Measurements from ENCODE around the gene PCDH9. TPM values are rescaled to one million over a fixed set of nuclear protein-coding genes. Genes with fewer than 3 reads are reported as not detected.

The PCDH9 gene
- total RNA-seq, 1 donor from 2014 or later, result 64.4 TPM

GRCh38 chr13:67168384-67168783, 61.8 kb downstream of the PCDH9 start:
- FAIRE-seq (no peak), DNase-seq (ENCODE audit: low spot score in 2 of 2) (no peak)

DNA sequence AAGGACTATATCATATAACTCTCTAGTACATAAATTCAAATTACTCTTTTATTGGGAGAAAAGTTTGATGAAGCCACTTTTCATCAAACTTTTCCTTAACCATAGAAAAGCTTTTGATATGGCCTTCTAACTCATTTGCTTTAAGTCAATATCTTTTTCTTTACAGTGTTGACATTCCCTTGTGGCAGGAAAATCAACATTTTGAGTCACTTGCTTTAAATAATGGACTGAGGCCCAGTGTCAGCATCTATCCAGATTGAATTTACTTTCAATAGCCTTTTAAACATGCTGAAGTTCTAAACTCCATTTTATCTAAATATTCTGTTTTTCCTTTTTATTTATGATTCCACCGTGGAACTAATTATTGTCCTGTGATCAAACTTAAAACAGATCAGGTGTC, 62.7 kb downstream of the PCDH9 start:
- FAIRE-seq, result no peak
- no peak for DNase-seq (ENCODE audit: low spot score in 2 of 2)

DNA sequence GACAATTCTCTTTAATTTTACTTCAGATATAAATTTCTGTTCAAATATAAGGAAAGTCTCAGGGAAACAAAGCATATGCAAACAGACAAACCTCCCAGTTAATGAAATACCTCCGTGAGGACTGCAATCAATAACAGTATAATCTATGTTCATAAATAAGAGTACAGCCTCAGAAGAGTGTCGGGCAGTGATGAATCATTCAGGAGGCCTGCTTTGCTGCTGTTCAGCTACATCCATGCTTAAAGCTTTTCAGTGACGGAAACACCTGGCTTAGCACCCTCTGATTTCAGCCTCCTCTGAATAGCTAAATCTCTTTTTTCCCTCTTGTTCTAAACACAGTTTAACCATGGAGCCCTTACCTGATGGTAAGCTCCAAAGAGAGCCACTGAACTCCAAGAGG, 69.0 kb downstream of the PCDH9 start:
- FAIRE-seq (no peak), DNase-seq (ENCODE audit: low spot score in 2 of 2) (no peak)

- FAIRE-seq (no peak), DNase-seq (ENCODE audit: low spot score in 2 of 2) (no peak)
Measured at GRCh38 chr13:67158903-67159302, 71.2 kb downstream of the PCDH9 start.

DNA sequence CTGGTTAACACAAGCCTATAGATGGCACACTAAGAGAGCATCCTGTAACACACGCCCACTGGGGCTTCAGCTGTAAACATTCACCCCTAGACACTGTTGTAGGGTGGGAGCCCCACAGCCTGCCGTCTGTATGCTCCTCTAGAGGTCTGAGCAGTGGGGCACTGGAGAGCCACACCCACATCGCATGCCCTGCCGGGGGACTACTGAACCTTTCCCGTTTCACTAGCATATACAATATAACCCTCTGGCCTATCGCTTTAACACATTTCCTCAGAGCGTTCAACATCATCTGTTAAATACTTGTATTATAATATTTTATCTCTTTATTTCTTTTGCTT, 73.4 kb downstream of the PCDH9 start:
- DNase-seq (ENCODE audit: low spot score in 2 of 2) (no peak), FAIRE-seq (no peak)

GRCh38 chr13:67155898-67156722, 74.0 kb downstream of the PCDH9 start:
- DNase-seq (ENCODE audit: low spot score in 2 of 2), result no peak
- FAIRE-seq, result no peak

GRCh38 chr13:67152085-67152484, 78.1 kb downstream of the PCDH9 start:
- FAIRE-seq, result no peak
- DNase-seq (ENCODE audit: low spot score in 2 of 2), result no peak

DNA sequence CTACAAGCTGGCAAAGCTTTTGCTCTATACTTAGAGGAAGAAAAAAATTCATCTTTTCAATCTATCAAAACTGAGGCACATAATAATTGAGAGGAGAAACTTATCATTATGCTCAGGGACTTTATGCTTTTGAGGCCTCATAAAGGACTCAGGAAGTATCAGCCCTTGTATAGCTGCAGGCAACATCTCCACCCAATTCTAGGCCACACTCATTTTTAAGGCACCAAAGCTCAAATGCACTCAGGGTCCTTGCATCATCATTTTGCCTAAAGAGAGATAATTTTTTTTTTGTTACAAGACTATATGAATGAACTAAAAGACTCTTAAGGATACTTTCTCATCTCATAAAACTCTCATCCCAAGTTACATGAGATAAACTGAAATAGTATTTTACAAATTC, 78.5 kb downstream of the PCDH9 start:
- no peak for FAIRE-seq
- no peak for DNase-seq (ENCODE audit: low spot score in 2 of 2)

- FAIRE-seq, result no peak
- no peak for DNase-seq (ENCODE audit: low spot score in 2 of 2)
Measured at GRCh38 chr13:67150608-67151007, 79.5 kb downstream of the PCDH9 start.

GRCh38 chr13:67148161-67148571, 82.0 kb downstream of the PCDH9 start:
- no peak for FAIRE-seq
- DNase-seq (ENCODE audit: low spot score in 2 of 2), result no peak

- FAIRE-seq (no peak), DNase-seq (ENCODE audit: low spot score in 2 of 2) (no peak)
Measured at GRCh38 chr13:67147342-67148133, 82.6 kb downstream of the PCDH9 start.

GRCh38 chr13:67146523-67147130, 83.5 kb downstream of the PCDH9 start:
- DNase-seq (ENCODE audit: low spot score in 2 of 2), result no peak
- FAIRE-seq, result no peak

DNA sequence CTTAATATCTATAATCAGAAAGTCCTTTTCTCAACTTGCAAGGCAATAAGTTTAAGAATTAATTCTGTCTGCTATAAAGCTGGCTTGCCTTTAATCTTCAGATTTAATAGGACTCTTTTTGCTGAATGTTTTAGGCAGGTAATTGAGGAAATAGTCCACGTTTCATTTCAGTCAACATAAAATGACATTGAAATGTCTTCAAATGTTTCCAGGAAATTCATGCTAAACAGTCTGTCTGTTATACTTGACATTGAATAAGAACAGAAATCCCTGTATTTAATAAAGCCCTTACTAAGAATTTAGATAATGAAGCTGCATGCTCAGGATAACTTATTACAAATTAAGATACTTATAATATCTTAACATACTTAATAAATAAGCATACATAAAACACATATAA, 84.2 kb downstream of the PCDH9 start:
- FAIRE-seq (peak; percentile 13), DNase-seq (ENCODE audit: low spot score in 2 of 2) (no peak)

DNA sequence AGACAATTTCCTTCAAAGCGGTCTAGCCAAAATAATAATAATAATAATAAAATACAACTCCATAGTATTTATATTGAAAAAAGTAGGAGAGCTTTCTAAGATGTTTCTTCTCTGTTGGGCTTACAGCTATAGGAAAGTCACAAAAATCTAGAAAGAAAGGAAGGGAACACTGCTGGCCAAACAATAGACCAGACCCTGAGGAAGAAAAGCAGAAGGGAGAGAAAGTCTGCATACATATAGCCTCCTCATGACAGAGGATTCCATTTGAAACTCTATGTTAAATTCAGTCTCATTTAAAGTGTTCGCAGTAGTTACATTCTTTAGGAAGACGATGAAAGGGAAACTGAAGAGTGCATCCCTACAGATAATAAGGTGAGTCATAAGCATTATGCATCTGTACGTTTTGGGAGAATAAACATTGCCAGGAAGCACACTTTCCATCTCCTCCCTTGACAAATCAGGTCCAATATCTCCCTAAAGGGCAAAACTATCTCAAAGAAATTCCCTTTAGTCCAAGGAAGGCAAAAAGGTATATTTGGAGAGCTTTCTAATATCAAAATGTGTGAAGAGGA, 86.5 kb downstream of the PCDH9 start:
- DNase-seq (ENCODE audit: low spot score in 2 of 2) (no peak), FAIRE-seq (no peak)

DNA sequence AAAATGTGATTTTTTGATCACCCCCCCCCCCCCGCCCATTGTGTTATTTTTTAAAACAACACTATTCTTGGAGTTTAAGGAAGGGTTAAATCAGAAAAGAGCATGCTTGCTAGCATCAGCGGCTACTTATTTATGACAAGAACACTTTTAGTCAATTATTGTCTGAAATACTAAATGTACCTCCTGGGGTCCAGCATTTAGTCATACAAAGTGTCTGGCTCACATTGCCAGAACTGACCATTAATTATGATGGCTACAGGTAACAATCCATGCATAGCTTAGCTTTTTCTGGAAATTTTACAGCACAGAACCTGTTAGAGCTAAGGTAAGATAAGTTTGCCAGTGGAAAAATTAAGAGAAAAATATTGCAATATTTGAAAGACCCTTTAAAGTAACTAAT, 90.1 kb downstream of the PCDH9 start:
- FAIRE-seq, result no peak

DNA sequence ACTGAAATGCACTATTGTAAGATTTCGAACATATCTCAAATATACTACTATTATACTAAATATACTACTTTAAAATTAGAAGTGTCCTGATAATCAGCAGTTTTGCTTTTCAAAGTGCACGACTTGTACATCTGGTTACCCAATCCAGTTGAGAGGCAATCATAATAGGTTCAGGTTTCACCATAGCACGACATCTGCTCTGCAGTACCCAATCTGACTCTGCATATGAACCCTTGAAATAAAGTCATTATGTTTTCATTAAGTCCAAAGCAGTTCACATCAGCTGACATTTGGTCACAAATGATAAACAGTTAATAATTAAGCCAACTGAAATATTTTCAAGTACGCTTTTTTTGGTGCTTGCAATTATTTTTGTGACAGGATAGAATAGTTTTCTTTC, 90.6 kb downstream of the PCDH9 start:
- FAIRE-seq (no peak), DNase-seq (ENCODE audit: low spot score in 2 of 2) (no peak)

More for the DNA sequence above, 90.1 kb downstream of the PCDH9 start:
- no peak for DNase-seq (ENCODE audit: low spot score in 2 of 2)

- DNase-seq (ENCODE audit: low spot score in 2 of 2) (no peak), FAIRE-seq (no peak)
Measured at GRCh38 chr13:67138970-67139369, 91.2 kb downstream of the PCDH9 start.

DNA sequence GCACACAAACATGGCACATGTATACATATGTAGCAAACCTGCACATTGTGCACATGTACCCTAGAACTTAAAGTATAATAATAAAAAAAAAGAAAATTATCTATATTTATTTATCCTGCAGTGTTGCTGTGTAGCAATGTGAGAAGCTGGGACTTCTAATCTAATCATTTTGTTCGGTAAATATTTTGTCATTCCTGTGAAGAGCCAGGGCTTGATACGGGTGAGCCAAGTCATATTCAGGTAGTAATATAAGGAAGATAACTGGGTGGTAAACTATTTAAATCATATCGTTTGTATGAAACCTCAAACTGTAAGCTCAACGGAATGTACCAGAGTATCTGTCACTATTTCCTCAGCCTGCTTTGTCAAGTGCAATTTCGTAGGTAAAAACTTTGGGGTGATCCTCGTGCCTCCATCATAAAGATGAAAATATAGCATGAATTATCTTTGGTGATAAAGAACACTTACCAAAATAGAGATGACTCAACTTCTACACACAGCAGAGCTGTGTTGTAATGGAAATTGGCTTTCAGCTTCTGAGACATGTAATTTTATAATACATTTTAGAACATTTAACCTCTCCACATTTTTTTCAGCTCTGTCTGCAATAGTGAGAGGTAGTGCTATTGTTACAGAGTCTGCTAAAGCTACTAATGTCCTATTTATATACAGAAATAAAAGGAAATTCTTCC, 92.9 kb downstream of the PCDH9 start:
- FAIRE-seq, result no peak
- no peak for DNase-seq (ENCODE audit: low spot score in 2 of 2)

GRCh38 chr13:67136157-67136556, 94.0 kb downstream of the PCDH9 start:
- FAIRE-seq (no peak), DNase-seq (ENCODE audit: low spot score in 2 of 2) (no peak)

DNA sequence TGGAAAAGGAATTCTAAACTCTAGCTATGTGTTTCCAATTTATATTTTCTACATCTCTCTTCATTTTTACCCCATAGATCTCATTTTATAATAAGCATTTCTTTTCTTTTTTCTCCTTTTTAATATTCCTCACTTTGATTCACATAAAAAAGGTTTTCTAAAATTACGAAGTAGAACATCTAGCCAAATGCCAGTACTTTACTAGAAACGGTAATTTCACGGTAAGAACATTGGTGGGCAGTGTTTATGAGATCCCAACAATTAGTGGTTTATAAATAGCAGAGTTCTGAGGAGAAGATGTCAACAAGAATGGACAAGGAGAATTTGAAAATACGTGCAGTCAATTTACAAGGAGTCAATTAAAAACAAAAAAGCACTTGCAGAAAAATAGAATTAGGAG, 94.8 kb downstream of the PCDH9 start:
- FAIRE-seq (no peak), DNase-seq (ENCODE audit: low spot score in 2 of 2) (no peak)

Measured in frontal cortex (tissue), 4 donors.